Measurements from ENCODE around the gene NLRC5.
A peak's percentile ranks its signal among the peaks of the same experiment; 100 is the strongest.
"Not testable (repeated sequence)": the region's sequence is repeated elsewhere in the genome, so short reads cannot be mapped to it uniquely, and the experiment has no call there.

The NLRC5 gene

DNA sequence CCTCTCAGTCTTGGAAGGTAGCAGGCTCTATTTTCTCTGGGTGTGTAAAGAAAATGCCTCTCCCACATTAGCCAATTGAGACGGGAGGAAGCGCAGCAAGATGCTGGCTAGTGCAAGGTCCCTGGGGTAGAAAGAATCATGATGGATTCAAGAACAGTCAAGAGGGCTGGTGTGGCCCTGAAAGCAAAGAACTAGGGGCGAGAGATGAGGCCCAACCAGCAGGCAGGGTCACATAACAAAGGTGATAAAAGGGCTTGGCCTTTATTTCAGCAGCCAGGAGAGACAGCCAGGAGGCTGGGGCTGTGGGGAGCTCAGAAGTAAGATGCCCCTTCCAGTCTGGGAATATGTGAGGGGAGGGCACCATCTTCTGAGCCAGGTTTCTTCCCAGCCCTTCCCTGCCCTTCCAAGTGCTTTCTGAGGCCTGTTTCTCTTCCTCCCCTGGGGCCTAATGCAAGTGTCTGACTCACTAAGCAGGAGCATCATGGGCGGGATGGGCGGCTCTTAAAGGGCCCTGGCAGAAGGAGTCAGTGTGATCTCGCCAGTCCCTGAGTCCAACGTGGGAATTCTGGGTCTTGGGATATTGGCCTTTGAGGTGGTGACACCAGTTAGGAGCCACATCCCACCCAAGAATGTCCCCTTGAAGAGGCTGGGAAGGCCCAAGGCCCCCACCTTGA is 3.9 kb upstream of the NLRC5 start:
- Mint-ChIP-seq H3K4me1 (peaks cover 81% of the 10 kb centered on the region), H3K9me3 (no peaks in the 10 kb centered on the region), H3K27ac (peak overlapping the region; percentile 99), H3K27me3 (no peaks in the 10 kb centered on the region), H3K36me3 (ENCODE audit: low read depth) (peaks cover 44% of the 10 kb centered on the region), H3K4me3 (peak overlapping the region; percentile 5)
- no peak for ATAC-seq
- peak; percentile 41 for DNase-seq

GRCh38 chr16:56985962-56986360 is 3.4 kb upstream of the NLRC5 start:
- no peaks in the 10 kb centered on the region for H3K9me3 Mint-ChIP-seq
- no peaks in the 10 kb centered on the region for H3K27me3 Mint-ChIP-seq
- ATAC-seq = no peak
- DNase-seq = no peak
- H3K36me3 Mint-ChIP-seq (ENCODE audit: low read depth) = peaks cover 49% of the 10 kb centered on the region
- peak overlapping the region; percentile 5 for H3K4me3 Mint-ChIP-seq
- peak overlapping the region; percentile 99 for H3K27ac Mint-ChIP-seq
- peaks cover 79% of the 10 kb centered on the region for H3K4me1 Mint-ChIP-seq

GRCh38 chr16:56986361-56986760 is 3.0 kb upstream of the NLRC5 start:
- peaks cover 77% of the 10 kb centered on the region for H3K4me1 Mint-ChIP-seq
- H3K36me3 Mint-ChIP-seq (ENCODE audit: low read depth) = peaks cover 49% of the 10 kb centered on the region
- H3K27me3 Mint-ChIP-seq = no peaks in the 10 kb centered on the region
- H3K27ac Mint-ChIP-seq = peak overlapping the region; percentile 99
- H3K4me3 Mint-ChIP-seq = peak overlapping the region; percentile 98
- ATAC-seq (no peak), DNase-seq (no peak)
- H3K9me3 Mint-ChIP-seq = no peaks in the 10 kb centered on the region

DNA sequence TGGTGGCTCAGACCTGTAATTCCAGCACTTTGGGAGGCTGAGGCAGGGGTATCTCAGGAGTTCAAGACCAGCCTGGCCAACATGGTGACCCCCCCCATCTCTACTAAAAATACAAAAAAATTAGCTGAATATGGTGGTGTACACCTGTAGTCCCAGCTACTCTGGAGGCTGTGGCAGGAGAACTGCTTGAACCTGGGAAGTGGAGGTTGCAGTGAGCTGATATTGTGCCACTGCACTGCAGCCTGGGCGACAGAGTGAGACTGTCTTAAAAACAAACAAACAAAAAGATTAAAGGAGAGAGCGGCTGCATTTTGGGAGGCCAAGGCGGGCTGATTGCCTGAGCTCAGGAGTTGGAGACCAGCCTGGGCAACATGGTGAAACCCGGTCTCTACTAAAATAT is 2.4 kb upstream of the NLRC5 start:
- Mint-ChIP-seq H3K27ac (peak overlapping the region; percentile 99), H3K4me3 (peak overlapping the region; percentile 98), H3K4me1 (peaks cover 76% of the 10 kb centered on the region), H3K36me3 (ENCODE audit: low read depth) (peaks cover 50% of the 10 kb centered on the region)
- not testable (repeated sequence) for DNase-seq, H3K27me3 Mint-ChIP-seq, ATAC-seq, H3K9me3 Mint-ChIP-seq

- DNase-seq (no peak), ATAC-seq (no peak)
- Mint-ChIP-seq H3K9me3 (no peaks in the 10 kb centered on the region), H3K27me3 (no peaks in the 10 kb centered on the region), H3K36me3 (ENCODE audit: low read depth) (peaks cover 47% of the 10 kb centered on the region), H3K4me3 (peak overlapping the region; percentile 98), H3K4me1 (peaks cover 74% of the 10 kb centered on the region), H3K27ac (peak overlapping the region; percentile 99)
These were observed 1.7 kb upstream of the NLRC5 start for GRCh38 chr16:56987692-56988091.

DNA sequence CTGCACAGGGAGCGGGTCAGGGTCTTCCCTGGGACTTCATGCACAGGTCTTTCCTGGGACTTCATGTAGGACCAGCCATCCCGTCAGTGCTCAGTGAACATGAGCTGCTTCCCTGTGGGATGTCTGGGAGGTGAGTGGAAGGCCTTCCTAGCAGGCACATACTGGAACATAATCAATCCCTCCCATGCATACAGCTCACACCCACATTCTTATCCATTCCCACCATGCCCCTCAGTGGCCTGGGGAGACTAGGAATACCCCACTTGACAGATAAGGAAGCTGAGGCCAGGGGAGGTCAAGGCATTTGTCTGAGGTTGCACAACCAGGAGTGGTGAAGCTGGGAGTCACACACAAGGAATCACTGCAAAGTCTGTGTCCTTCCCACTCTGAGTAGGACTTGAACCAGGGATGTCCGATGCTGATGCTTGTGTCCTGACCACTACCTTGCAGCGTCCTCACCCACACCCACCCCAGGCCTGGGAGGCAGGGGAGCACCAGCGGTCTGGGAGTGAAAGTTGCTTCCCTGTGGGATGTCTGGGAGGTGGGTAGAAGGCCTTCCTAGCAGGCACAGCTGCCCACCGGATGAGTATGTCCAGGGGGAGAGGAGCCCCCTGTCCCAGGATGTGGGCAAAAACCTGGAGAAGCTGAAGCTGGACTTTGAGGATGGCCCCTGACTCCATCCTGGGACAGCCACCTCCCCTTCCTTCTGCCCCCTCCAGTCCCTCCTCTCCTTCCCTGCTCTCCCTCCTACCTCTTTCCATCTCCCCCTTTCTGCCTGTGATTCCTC is 1.0 kb upstream of the NLRC5 start:
- Mint-ChIP-seq H3K36me3 (ENCODE audit: low read depth) (peaks cover 50% of the 10 kb centered on the region), H3K27ac (peak overlapping the region; percentile 99), H3K27me3 (no peaks in the 10 kb centered on the region), H3K9me3 (no peaks in the 10 kb centered on the region), H3K4me3 (peak overlapping the region; percentile 98), H3K4me1 (peaks cover 75% of the 10 kb centered on the region)
- ATAC-seq (no peak), DNase-seq (no peak)

DNA sequence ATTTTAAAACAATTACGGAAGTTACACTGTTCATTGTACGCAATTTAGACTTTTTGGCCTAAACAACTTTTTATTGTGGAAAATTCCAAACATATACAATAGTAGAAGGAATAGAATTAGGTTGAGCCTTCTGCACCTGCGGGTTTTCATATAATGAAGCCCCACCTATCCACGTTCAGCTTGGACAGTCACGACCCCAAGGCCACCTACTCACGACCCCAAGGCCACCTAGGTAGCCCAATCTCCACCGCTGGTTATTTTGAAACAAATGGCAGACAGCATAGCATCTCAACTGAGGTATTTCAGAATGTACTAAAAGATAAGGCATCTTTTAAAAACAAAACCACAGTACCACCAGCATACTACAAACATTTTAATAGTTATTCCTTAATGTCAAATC is 631 bp downstream of the NLRC5 start:
- peak overlapping the region; percentile 99 for H3K27ac Mint-ChIP-seq
- H3K4me1 Mint-ChIP-seq = peaks cover 76% of the 10 kb centered on the region
- H3K9me3 Mint-ChIP-seq = no peaks in the 10 kb centered on the region
- DNase-seq (no peak), ATAC-seq (no peak)
- H3K4me3 Mint-ChIP-seq = peak overlapping the region; percentile 98
- peaks cover 53% of the 10 kb centered on the region for H3K36me3 Mint-ChIP-seq (ENCODE audit: low read depth)
- H3K27me3 Mint-ChIP-seq = no peaks in the 10 kb centered on the region

GRCh38 chr16:56990407-56991286 is 1.3 kb downstream of the NLRC5 start:
- no peak for ATAC-seq
- peak overlapping the region; percentile 98 for H3K4me3 Mint-ChIP-seq
- peak; percentile 44 for DNase-seq
- peaks cover 76% of the 10 kb centered on the region for H3K4me1 Mint-ChIP-seq
- no peaks in the 10 kb centered on the region for H3K9me3 Mint-ChIP-seq
- peaks cover 50% of the 10 kb centered on the region for H3K36me3 Mint-ChIP-seq (ENCODE audit: low read depth)
- H3K27ac Mint-ChIP-seq = peak overlapping the region; percentile 99
- H3K27me3 Mint-ChIP-seq = no peaks in the 10 kb centered on the region

DNA sequence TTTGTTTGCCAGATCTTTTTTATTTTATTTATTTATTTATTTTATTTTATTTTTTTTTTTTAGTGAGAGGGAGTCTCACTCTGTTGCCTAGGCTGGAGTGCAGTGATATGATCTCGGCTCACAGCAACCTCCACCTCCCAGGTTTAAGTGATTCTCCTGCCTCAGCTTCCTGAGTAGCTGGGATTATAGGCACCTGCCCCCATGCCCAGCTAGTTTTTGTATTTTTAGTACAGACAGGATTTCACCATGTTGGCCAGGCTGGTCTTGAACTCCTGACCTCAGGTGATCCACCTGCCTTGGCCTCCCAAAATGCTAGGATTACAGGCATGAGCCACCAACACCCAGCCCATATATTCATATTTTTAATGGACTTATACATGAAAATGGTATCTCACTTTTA is 3.1 kb downstream of the NLRC5 start:
- not testable (repeated sequence) for ATAC-seq, H3K9me3 Mint-ChIP-seq, DNase-seq, H3K27me3 Mint-ChIP-seq
- H3K36me3 Mint-ChIP-seq (ENCODE audit: low read depth) = peaks cover 63% of the 10 kb centered on the region
- peak overlapping the region; percentile 98 for H3K4me3 Mint-ChIP-seq
- H3K27ac Mint-ChIP-seq = peak overlapping the region; percentile 99
- H3K4me1 Mint-ChIP-seq = peaks cover 76% of the 10 kb centered on the region

DNA sequence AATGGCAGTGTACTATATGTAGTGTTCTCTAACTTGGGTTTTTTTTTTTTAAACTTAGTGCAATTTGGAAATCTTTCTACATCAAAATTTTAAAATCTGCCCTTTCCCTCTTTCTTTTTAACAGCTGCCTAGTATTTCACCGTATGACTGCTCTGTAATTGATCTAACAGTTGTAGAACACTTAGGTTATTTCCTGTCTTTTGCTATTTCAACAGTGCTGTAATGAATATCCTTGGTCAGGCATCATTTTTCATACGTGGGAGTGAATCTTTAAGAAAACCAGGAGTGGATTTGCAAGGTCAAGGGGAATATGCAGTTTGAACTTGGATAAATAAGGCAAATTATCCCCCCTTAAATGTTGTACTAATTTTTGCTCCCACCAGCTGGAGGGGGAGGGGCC is 3.8 kb downstream of the NLRC5 start:
- H3K9me3 Mint-ChIP-seq = no peaks in the 10 kb centered on the region
- peaks cover 76% of the 10 kb centered on the region for H3K4me1 Mint-ChIP-seq
- no peaks in the 10 kb centered on the region for H3K27me3 Mint-ChIP-seq
- peak overlapping the region; percentile 98 for H3K4me3 Mint-ChIP-seq
- no peak for DNase-seq
- ATAC-seq = no peak
- peaks cover 61% of the 10 kb centered on the region for H3K36me3 Mint-ChIP-seq (ENCODE audit: low read depth)
- H3K27ac Mint-ChIP-seq = peak overlapping the region; percentile 85

DNA sequence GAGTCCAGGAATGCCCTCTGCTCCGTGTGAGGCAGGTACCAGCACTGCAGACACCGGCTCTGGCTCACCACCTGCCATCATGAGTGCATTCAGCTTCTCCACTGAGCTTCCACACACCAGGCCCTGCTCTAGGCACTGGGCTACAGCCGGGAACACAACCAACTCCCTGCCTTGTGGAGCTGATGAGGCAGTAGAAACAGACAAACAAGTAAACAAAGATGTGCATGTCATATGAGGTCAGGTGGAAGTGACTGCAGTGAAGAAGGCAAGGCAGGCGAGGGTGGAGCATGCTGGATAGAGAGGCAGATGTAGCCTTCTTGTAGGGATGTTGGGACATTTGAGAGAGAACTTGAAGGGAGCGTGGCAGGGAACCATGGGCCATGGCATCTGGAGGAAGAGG is 5.0 kb downstream of the NLRC5 start:
- Mint-ChIP-seq H3K27ac (peak overlapping the region; percentile 85), H3K9me3 (no peaks in the 10 kb centered on the region), H3K4me1 (peaks cover 85% of the 10 kb centered on the region), H3K4me3 (peak overlapping the region; percentile 98), H3K36me3 (ENCODE audit: low read depth) (peaks cover 63% of the 10 kb centered on the region), H3K27me3 (no peaks in the 10 kb centered on the region)
- ATAC-seq (no peak), DNase-seq (no peak)

GRCh38 chr16:56995136-56995805 is 5.9 kb downstream of the NLRC5 start:
- H3K4me3 Mint-ChIP-seq = peak overlapping the region; percentile 98
- no peaks in the 10 kb centered on the region for H3K27me3 Mint-ChIP-seq
- DNase-seq (no peak), ATAC-seq (no peak)
- H3K36me3 Mint-ChIP-seq (ENCODE audit: low read depth) = peaks cover 57% of the 10 kb centered on the region
- H3K27ac Mint-ChIP-seq = peak overlapping the region; percentile 85
- H3K9me3 Mint-ChIP-seq = no peaks in the 10 kb centered on the region
- H3K4me1 Mint-ChIP-seq = peaks cover 92% of the 10 kb centered on the region

DNA sequence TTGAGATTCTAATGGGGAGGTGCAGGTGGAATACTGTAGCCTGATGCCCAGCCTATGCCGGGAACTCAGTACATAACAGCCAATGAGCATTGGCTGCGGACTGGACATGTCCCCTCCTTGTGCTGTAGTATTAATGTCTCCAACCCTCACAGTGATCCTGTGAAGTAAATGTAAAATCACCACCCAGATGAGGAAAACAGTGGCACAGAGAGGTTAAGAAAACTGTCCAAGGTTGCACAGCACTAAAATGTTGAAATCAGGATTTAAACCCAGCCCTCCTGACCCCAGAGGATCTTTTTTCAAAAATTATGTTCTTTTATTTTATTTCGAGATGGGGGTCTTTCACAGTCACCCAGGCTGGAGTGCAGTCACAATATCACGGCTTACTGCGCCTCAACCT is 7.9 kb downstream of the NLRC5 start:
- peaks cover 51% of the 10 kb centered on the region for H3K36me3 Mint-ChIP-seq (ENCODE audit: low read depth)
- H3K27ac Mint-ChIP-seq = peak overlapping the region; percentile 98
- ATAC-seq (no peak), DNase-seq (no peak)
- H3K9me3 Mint-ChIP-seq = peaks cover 3% of the 10 kb centered on the region
- peak overlapping the region; percentile 8 for H3K4me3 Mint-ChIP-seq
- H3K4me1 Mint-ChIP-seq = peaks cover 96% of the 10 kb centered on the region
- no peaks in the 10 kb centered on the region for H3K27me3 Mint-ChIP-seq

DNA sequence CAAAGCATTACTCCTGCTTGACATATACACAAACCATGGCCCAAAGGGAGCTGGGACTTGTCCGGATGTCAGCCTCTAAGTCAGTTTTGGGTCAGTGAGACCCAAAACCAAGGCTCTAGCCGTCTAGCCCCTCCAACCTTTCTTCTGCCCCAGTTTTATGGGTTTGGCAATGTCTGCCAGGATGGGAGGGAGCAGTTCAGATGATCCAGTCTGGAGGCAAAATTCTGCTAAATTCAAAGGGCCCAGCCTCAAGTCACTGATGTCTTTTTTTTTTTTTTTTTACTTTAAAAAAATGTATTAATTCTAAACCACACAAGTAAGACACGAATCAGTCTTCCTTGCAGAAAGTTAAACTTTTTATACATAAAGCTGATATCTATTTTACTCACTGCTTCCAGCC is 8.6 kb downstream of the NLRC5 start:
- Mint-ChIP-seq H3K27me3 (no peaks in the 10 kb centered on the region), H3K9me3 (peaks cover 3% of the 10 kb centered on the region), H3K4me1 (peaks cover 96% of the 10 kb centered on the region), H3K4me3 (peak overlapping the region; percentile 26), H3K36me3 (ENCODE audit: low read depth) (peaks cover 50% of the 10 kb centered on the region), H3K27ac (peak overlapping the region; percentile 98)
- DNase-seq (no peak), ATAC-seq (no peak)
